Measurements from ENCODE around the gene CALML5. TPM values are rescaled to one million over a fixed set of nuclear protein-coding genes. Genes with fewer than 3 reads are reported as not detected.

CALML5 gene
- total and polyA plus RNA-seq, 9 of the 15 experiments (the other 6 are each of a cell fraction or from before 2014, with no cell fraction given) = not detected

GRCh38 chr10:5538892-5539651 is 39.7 kb upstream of the CALML5 start (continued):
- TF ChIP-seq ZBTB5 (IDR thresholded peaks at IDR 0.05) (no peak), MEF2D (tag; conservative IDR thresholded peaks at IDR 0.05; ENCODE audit: low read depth) (no peak), SMAD4 (CRISPR knock-in tag; conservative IDR thresholded peaks at IDR 0.05) (peak; percentile 34; the same call in 1 of the 2 replicates), MBD2 (IDR thresholded peaks at IDR 0.05; ENCODE audit: borderline replicate concordance, low read depth) (no peak), ZNF239 (CRISPR knock-in tag; IDR thresholded peaks at IDR 0.05) (no peak), ZMIZ1 (IDR thresholded peaks at IDR 0.05; ENCODE audit: low read depth in 2 of 2, low read length in 2 of 2) (no peak), HLTF (IDR thresholded peaks at IDR 0.05) (no peak), TFAP4 (CRISPR knock-in tag; IDR thresholded peaks at IDR 0.05; ENCODE audit: borderline replicate concordance) (peak; percentile 24; the same call in 1 of the 2 replicates), ZC3H4 (CRISPR knock-in tag; IDR thresholded peaks at IDR 0.05; ENCODE audit: borderline replicate concordance) (no peak), MNT (conservative IDR thresholded peaks at IDR 0.05) (no peak), NEUROD1 (IDR thresholded peaks at IDR 0.05; ENCODE audit: borderline replicate concordance, low read depth, low read length, partially characterized antibody) (no peak), NR2F6 (CRISPR knock-in tag; IDR thresholded peaks at IDR 0.05) (no peak), MTA2 (IDR thresholded peaks at IDR 0.05; ENCODE audit: low read depth) (no peak), PHF21A (IDR thresholded peaks at IDR 0.05; ENCODE audit: borderline replicate concordance, low read depth) (no peak), SMAD1 (IDR thresholded peaks at IDR 0.05; ENCODE audit: low read depth, low read length, partially characterized antibody) (no peak)
